Measurements from ENCODE around the gene RASIP1. TPM values are rescaled to one million over a fixed set of nuclear protein-coding genes. Genes with fewer than 3 reads are reported as not detected.

Gene RASIP1
- total RNA-seq, 1 donor, result 0.54 TPM

GRCh38 chr19:48756686-48757085, 16.3 kb upstream of the RASIP1 start:
- DNase-seq (ENCODE audit: low read depth in 2 of 3, low spot score in 2 of 3), result no peak

GRCh38 chr19:48756212-48756611, 15.8 kb upstream of the RASIP1 start:
- DNase-seq (ENCODE audit: low read depth in 2 of 3, low spot score in 2 of 3), result no peak

GRCh38 chr19:48755787-48756186, 15.4 kb upstream of the RASIP1 start:
- no peak for DNase-seq (ENCODE audit: low read depth in 2 of 3, low spot score in 2 of 3)

GRCh38 chr19:48755084-48755641, 14.8 kb upstream of the RASIP1 start, which contains the start of gene FGF21:
Gene FGF21 (plus strand): TSS chr19:48755524. CDS start chr19:48756237, 713 bp downstream.
- DNase-seq (ENCODE audit: low read depth in 2 of 3, low spot score in 2 of 3), result no peak

GRCh38 chr19:48752496-48753365, 12.3 kb upstream of the RASIP1 start, which contains the start of gene FUT1:
Gene FUT1 (minus strand): TSS chr19:48752641. CDS start chr19:48751281, 1,360 bp downstream.
- no peak for DNase-seq (ENCODE audit: low read depth in 2 of 3, low spot score in 2 of 3)

GRCh38 chr19:48751845-48752495, 11.6 kb upstream of the RASIP1 start:
- peak in 1 of 3 donors; percentile 50 for DNase-seq (ENCODE audit: low read depth in 2 of 3, low spot score in 2 of 3)

GRCh38 chr19:48750771-48751504, 10.5 kb upstream of the RASIP1 start:
- DNase-seq (ENCODE audit: low read depth in 2 of 3, low spot score in 2 of 3), result no peak

- DNase-seq (ENCODE audit: low read depth in 2 of 3, low spot score in 2 of 3), result no peak
Measured at GRCh38 chr19:48750351-48750750, 9.9 kb upstream of the RASIP1 start.

GRCh38 chr19:48749571-48750198, 9.3 kb upstream of the RASIP1 start:
- DNase-seq (ENCODE audit: low read depth in 2 of 3, low spot score in 2 of 3), result no peak

- peak in 2 of 3 donors; percentile 83 to 87 for DNase-seq (ENCODE audit: low read depth in 2 of 3, low spot score in 2 of 3)
Measured at GRCh38 chr19:48746738-48747575, 6.5 kb upstream of the RASIP1 start, which contains the start of gene IZUMO1. Gene IZUMO1 (minus strand): TSS chr19:48746909. CDS start chr19:48745859, 1,050 bp downstream.

GRCh38 chr19:48746110-48746509, 5.7 kb upstream of the RASIP1 start:
- no peak for DNase-seq (ENCODE audit: low read depth in 2 of 3, low spot score in 2 of 3)

GRCh38 chr19:48745208-48745995, 5.0 kb upstream of the RASIP1 start:
- DNase-seq (ENCODE audit: low read depth in 2 of 3, low spot score in 2 of 3), result peak in 1 of 3 donors; percentile 78

- DNase-seq (ENCODE audit: low read depth in 2 of 3, low spot score in 2 of 3), result no peak
Measured at GRCh38 chr19:48742096-48742495, 1.7 kb upstream of the RASIP1 start.

- peak in 1 of 3 donors; percentile 41 for DNase-seq (ENCODE audit: low read depth in 2 of 3, low spot score in 2 of 3)
Measured at GRCh38 chr19:48741129-48741999, 954 bp upstream of the RASIP1 start.

- no peak for DNase-seq (ENCODE audit: low read depth in 2 of 3, low spot score in 2 of 3)
Measured at GRCh38 chr19:48739404-48740163, 826 bp downstream of the RASIP1 start.

GRCh38 chr19:48738557-48739403, 1.6 kb downstream of the RASIP1 start:
- peak; percentile 80 to 90 (median 88) for DNase-seq (ENCODE audit: low read depth in 2 of 3, low spot score in 2 of 3)

Measured in hematopoietic multipotent progenitor cell (in vitro differentiated cells).